BJ (cell line): Measurements from ENCODE around the gene MSL1. TPM values are rescaled to one million over a fixed set of nuclear protein-coding genes. Genes with fewer than 3 reads are reported as not detected.
A peak's percentile ranks its signal among the peaks of the same experiment; 100 is the strongest.

ENCODE experiments used
- CTCF ChIA-PET: fragments of 350-600 bp; formaldehyde crosslinking; extraction: SDS; loops from one replicate; lab custom pipeline; 2021; ENCODE audit warnings: antibody characterized with exemption, inconsistent platforms; lab: Yijun Ruan, JAX
- POLR2A ChIA-PET: fragments of 300-600 bp; sonication (Branson Sonifier 250); formaldehyde crosslinking; extraction: SDS; loops from one replicate; lab custom pipeline; 2021; ENCODE audit warnings: antibody characterized with exemption; lab: Charles Lee
- DNase-seq: peaks from one replicate; pipeline ENCODE4 v3.0.0-alpha.2; 2011; ENCODE audit warnings: low read depth
- H3K27me3 ChIP-seq: 2 replicates; pipeline ENCODE4 v1.6.0; 2011; ENCODE audit warnings: low read length; ENCODE audit not compliant: control insufficient read depth, insufficient read depth
- H3K36me3 ChIP-seq: 2 replicates; pipeline ENCODE4 v1.5.1; 2011; ENCODE audit warnings: low read length; ENCODE audit not compliant: control insufficient read depth, insufficient read depth
- H3K4me3 ChIP-seq: 2 replicates; pipeline ENCODE4 v1.5.1; 2011; ENCODE audit warnings: low read depth, mild to moderate bottlenecking, control low read depth, low read length
- polyA plus RNA-seq: library from polyadenylated mRNA; depleted of rRNA; stranded (reverse); fragments of >200 nt; gene quantifications from 2 replicates; pipeline ENCODE4 v1.2.3, GENCODE V29; 2011
- TF ChIP-seq, protein P1 (sequence below): IDR thresholded peaks from 2 replicates; pipeline ENCODE4 v1.5.1; 2011; ENCODE audit warnings: low read depth, mild to moderate bottlenecking, control low read depth, inconsistent platforms, low read length, moderate library complexity; ENCODE audit not compliant: insufficient read depth

Gene MSL1
- polyA plus RNA-seq, 1 experiment, result 36.7 TPM

DNA sequence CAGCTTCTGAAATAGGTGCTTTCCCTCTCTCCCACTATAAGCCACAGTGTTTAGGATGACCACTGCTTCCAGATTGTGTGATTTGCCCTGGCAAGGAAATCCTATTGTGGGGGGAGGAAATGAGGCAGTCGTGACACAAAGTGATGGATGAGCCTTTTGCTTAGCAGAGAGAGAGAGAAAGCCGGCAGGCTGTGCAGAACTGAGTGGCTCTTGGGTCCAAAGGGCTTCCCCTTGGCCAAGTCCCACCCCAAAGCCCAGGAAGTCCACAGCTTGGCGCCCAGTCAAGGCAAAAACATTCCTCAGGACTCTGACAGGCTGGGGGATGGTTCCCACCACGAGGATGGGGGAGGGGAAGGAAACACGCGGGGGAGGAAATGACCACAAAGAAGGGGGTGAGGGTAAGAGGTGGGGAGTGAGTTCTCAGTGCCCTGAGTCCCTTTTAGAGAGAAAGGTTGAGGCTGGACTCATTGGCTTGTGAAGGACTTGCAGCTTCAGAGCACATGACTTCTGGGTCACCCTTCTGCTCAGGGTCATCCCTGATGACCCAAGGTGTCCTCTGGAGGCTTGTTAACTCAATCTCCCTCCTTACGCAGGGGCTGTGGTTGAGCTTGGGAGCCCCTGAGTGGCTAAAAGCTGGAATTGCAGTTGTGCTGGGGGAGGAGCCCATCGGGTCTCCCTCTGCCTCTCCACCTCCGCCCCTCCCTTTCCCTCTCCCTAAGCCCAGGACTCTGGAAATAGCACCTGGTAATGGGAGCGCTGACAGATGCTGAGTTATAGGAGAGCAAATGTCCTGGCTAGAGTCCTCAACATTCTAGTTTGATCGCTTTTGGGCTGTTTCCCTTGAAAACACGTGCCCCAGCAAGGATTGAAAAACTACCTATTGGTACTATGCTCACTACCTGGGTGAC is 10.3 kb upstream of the MSL1 start:
- H3K4me3 ChIP-seq, result no peak overlapping the region
- TF ChIP-seq, protein P1, sequence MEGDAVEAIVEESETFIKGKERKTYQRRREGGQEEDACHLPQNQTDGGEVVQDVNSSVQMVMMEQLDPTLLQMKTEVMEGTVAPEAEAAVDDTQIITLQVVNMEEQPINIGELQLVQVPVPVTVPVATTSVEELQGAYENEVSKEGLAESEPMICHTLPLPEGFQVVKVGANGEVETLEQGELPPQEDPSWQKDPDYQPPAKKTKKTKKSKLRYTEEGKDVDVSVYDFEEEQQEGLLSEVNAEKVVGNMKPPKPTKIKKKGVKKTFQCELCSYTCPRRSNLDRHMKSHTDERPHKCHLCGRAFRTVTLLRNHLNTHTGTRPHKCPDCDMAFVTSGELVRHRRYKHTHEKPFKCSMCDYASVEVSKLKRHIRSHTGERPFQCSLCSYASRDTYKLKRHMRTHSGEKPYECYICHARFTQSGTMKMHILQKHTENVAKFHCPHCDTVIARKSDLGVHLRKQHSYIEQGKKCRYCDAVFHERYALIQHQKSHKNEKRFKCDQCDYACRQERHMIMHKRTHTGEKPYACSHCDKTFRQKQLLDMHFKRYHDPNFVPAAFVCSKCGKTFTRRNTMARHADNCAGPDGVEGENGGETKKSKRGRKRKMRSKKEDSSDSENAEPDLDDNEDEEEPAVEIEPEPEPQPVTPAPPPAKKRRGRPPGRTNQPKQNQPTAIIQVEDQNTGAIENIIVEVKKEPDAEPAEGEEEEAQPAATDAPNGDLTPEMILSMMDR, result peak; percentile 81
- no peaks in the 10 kb centered on the region for H3K36me3 ChIP-seq
- H3K27me3 ChIP-seq, result no peaks in the 10 kb centered on the region
- POLR2A ChIA-PET, result interaction anchor here (0.6 to 2.2 kb wide), 3 partner anchors 11 to 12 kb away, joined by 3 to 7 read pairs (median 6); partner anchors contain the start of gene NR1D1
- CTCF ChIA-PET, result interaction anchor here (0.6 to 7.7 kb wide), 38 partner anchors 11 to 422 kb away, joined by 3 to 130 read pairs (median 5); partner anchors contain the start of genes CSF3, MED24, MSL1 and NR1D1
- no peak for DNase-seq

DNA sequence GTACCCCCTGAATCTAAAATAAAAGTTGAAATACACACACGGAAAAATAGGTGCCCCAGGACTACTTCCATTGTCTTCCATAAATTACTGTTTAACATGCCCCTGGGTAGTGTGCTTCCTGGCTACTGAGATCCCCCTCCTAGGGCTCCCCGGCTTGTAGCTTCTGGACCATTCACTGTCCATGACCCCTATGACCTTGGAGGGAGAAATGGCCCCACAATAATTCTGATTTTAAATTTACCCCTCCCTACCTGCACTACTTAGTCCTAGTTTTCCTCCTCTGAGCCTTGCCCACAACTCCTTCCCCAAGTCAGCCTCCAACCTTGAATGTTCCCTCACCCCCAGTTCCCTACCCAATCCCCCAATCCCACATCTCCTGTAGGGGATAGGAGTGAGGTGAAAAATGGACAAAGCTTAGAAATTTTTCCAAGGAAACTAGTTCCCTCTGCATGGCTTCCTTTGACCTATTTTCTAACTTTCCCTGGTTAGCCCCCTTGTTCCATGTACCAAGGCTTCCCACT is 9.5 kb upstream of the MSL1 start:
- no peak overlapping the region for H3K4me3 ChIP-seq
- CTCF ChIA-PET, result interaction anchor here (0.7 to 7.7 kb wide), 46 partner anchors 11 to 421 kb away, joined by 3 to 130 read pairs (median 6); partner anchors contain the start of genes CASC3, CSF3, MED24 and MSL1
- no peak for DNase-seq
- H3K27me3 ChIP-seq, result no peaks in the 10 kb centered on the region
- no peaks in the 10 kb centered on the region for H3K36me3 ChIP-seq
- POLR2A ChIA-PET, result interaction anchor here (0.6 to 2.2 kb wide), 4 partner anchors 12 to 58 kb away, joined by 3 to 7 read pairs (median 6); partner anchors contain the start of genes MED24 and NR1D1
- TF ChIP-seq, protein P1, result no peak

DNA sequence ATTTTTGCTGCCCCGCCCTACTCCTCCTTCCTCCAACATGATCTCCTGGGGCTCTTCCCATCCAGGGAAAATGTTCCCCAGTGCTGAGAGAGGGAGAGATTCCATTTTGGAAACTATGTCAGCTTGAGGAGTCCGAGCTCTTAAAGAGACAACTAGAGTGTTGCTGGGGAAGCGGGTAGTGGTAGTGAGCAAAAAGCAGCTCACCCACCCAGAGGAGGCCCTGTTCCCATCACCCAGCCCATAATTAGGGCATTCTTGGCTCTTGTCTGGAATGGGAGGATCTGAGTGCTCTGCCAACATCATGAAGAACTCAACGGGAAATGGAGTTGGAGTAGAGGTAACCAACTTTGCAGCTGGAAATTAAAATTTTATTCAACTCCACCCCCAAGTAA is 9.1 kb upstream of the MSL1 start:
- no peak overlapping the region for H3K4me3 ChIP-seq
- CTCF ChIA-PET, result interaction anchor here (0.7 to 7.7 kb wide), 43 partner anchors 8 to 421 kb away, joined by 3 to 130 read pairs (median 6); partner anchors contain the start of genes CASC3, CSF3, MED24 and MSL1
- H3K36me3 ChIP-seq, result no peaks in the 10 kb centered on the region
- POLR2A ChIA-PET, result interaction anchor here (0.6 to 2.2 kb wide), 6 partner anchors 10 to 58 kb away, joined by 3 to 8 read pairs (median 6); partner anchors contain the start of genes MED24 and NR1D1
- TF ChIP-seq, protein P1, result 0 out of 2 replicates have a peak, but pooled peaks have one; percentile 1
- H3K27me3 ChIP-seq, result no peaks in the 10 kb centered on the region
- DNase-seq, result no peak

GRCh38 chr17:40113110-40113906 is 8.5 kb upstream of the MSL1 start:
- peak overlapping the region; percentile 25 for H3K4me3 ChIP-seq
- DNase-seq, result peak; percentile 78
- TF ChIP-seq, protein P1, result peak; percentile 82; the same call in 1 of the 2 replicates
- ChIA-PET CTCF (interaction anchor here (0.6 to 7.7 kb wide), 43 partner anchors 8 to 420 kb away, joined by 3 to 130 read pairs (median 6); partner anchors contain the start of genes CASC3, CSF3, MED24 and MSL1), POLR2A (interaction anchor here (0.6 to 2.2 kb wide), 7 partner anchors 9 to 429 kb away, joined by 3 to 8 read pairs (median 6); partner anchors contain the start of gene NR1D1)
- no peaks in the 10 kb centered on the region for H3K36me3 ChIP-seq
- no peaks in the 10 kb centered on the region for H3K27me3 ChIP-seq
